OCI-LY7 (cell line): ENCODE data around the gene UGP2. TPM values are rescaled to one million over a fixed set of nuclear protein-coding genes. Genes with fewer than 3 reads are reported as not detected.

ENCODE experiments used
- BruUV-seq: library from RNA; stranded (reverse); fragments of 400-500 nt; replicated peaks from 2 replicates; lab custom pipeline; 2021; lab: Mats Ljungman, UMichigan
- CTCF ChIA-PET: fragments of 300-600 bp; sonication (Branson Sonifier 250); formaldehyde crosslinking; loops from one replicate; lab custom pipeline; 2022; ENCODE audit warnings: antibody characterized with exemption; ENCODE audit not compliant: unreplicated experiment; lab: Charles Lee
- POLR2A ChIA-PET: fragments of 300-600 bp; sonication (Branson Sonifier 250); formaldehyde crosslinking; loops from one replicate; lab custom pipeline; 2022; ENCODE audit warnings: antibody characterized with exemption; lab: Charles Lee
- DNase-seq: peaks from one replicate; pipeline ENCODE4 v3.0.0-alpha.2; 2015; ENCODE audit warnings: low spot score
- H2AFZ ChIP-seq: fragments of 200-600 bp; sonication (generic), shearing (Covaris generic); 2 replicates; pipeline ENCODE4 v1.6.1; 2014; ENCODE audit warnings: mild to moderate bottlenecking, antibody characterized with exemption, low read length, moderate library complexity
- H3K27ac ChIP-seq: fragments of 200-600 bp; sonication (generic); 2 replicates; pipeline ENCODE4 v1.5.1; 2014; ENCODE audit warnings: mixed run types, low read depth, mild to moderate bottlenecking, moderate library complexity, low read length, inconsistent platforms; ENCODE audit not compliant: poor library complexity, severe bottlenecking
- H3K36me3 ChIP-seq: fragments of 200-600 bp; sonication (generic); 2 replicates; pipeline ENCODE4 v1.6.1; 2014; ENCODE audit warnings: mild to moderate bottlenecking, antibody characterized with exemption, low read length, moderate library complexity, mixed read lengths; ENCODE audit not compliant: insufficient read depth
- H3K4me1 ChIP-seq: fragments of 200-600 bp; sonication (generic); 2 replicates; pipeline ENCODE4 v1.5.1; 2014; ENCODE audit warnings: mild to moderate bottlenecking, low read length; ENCODE audit not compliant: insufficient read depth, poor library complexity, severe bottlenecking
- H3K4me2 ChIP-seq: fragments of 200-600 bp; sonication (generic); 2 replicates; pipeline ENCODE4 v1.6.1; 2014; ENCODE audit warnings: mild to moderate bottlenecking, low read length
- H3K4me3 ChIP-seq: fragments of 200-600 bp; sonication (generic); 2 replicates; pipeline ENCODE4 v1.5.1; 2014; ENCODE audit warnings: mild to moderate bottlenecking, low read depth, low read length; ENCODE audit not compliant: poor library complexity, severe bottlenecking
- H3K79me2 ChIP-seq: fragments of 200-600 bp; sonication (generic); 2 replicates; pipeline ENCODE4 v1.6.1; 2016; ENCODE audit warnings: low read depth, mild to moderate bottlenecking, low read length, moderate library complexity, mixed read lengths; ENCODE audit not compliant: insufficient read depth
- H3K9me2 ChIP-seq: fragments of 200-600 bp; sonication (generic); 2 replicates; pipeline ENCODE4 v1.6.1; 2016; ENCODE audit warnings: mild to moderate bottlenecking, low read length, mixed read lengths; ENCODE audit not compliant: insufficient read depth
- H3K9me3 ChIP-seq: fragments of 200-600 bp; sonication (generic); 2 replicates; pipeline ENCODE4 v1.6.1; 2014; ENCODE audit warnings: mild to moderate bottlenecking, mixed run types, low read length, mixed read lengths
- H4K20me1 ChIP-seq: fragments of 200-600 bp; sonication (generic); 2 replicates; pipeline ENCODE4 v1.6.1; 2014; ENCODE audit warnings: mild to moderate bottlenecking, antibody characterized with exemption, low read length, moderate library complexity, mixed read lengths; ENCODE audit not compliant: insufficient read depth
- EZH2phosphoT487 ChIP-seq: fragments of 200-600 bp; sonication (generic); IDR thresholded peaks from 2 replicates; pipeline ENCODE4 v1.6.1; 2018; ENCODE audit warnings: low read depth, borderline replicate concordance, mild to moderate bottlenecking, mixed run types, antibody characterized with exemption, low read length, moderate library complexity, mixed read lengths
- intact Hi-C: fragments of 100-400 bp; cut with micrococcal nuclease; formaldehyde crosslinking; loops from one replicate; pipeline ENCODE4 v1.10.0; 2022; ENCODE audit not compliant: unreplicated experiment
- total RNA-seq, 2 experiments: library from RNA; depleted of rRNA in 1 of 2; stranded (reverse); fragments of >200 nt in 1 of 2; shearing (Covaris generic) in 1 of 2; gene quantifications; 2 replicates each; pipeline ENCODE4 v1.2.3, GENCODE V29; 2014 to 2022
- TF ChIP-seq, protein P1 (sequence below): fragments of 200-600 bp; sonication (generic); conservative IDR thresholded peaks from 2 replicates; pipeline ENCODE4 v1.5.1; 2014; ENCODE audit warnings: mild to moderate bottlenecking, antibody characterized with exemption, low read length, moderate library complexity, mixed read lengths

The UGP2 gene
- total RNA-seq, 2 experiments from 2014 or later = 53.7 to 71.4 TPM

DNA sequence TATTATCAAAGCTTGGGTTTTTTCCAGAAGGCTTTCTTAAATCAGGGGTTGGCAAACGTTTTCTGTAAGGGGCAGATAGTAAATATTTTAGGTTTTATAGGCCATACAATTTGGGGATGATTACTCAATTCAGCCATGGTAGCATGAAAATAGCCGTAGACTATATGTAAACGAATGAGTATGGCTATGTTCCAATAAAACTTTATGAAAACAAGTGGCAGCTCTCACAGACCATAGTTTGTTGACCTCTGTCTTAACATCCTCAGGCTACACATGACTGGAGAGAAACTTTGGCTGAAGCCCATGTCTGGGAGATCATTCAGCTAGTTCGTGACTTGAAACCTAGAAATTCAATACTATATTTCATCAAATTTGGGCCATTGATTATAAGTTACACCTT is 30.2 kb downstream of the UGP2 start:
- Histone ChIP-seq H3K9me3 (peaks cover 14% of the 10 kb centered on the region), H3K4me1 (no peaks in the 10 kb centered on the region), H3K9me2 (no peaks in the 10 kb centered on the region), H2AFZ (no peak overlapping the region), H3K27ac (no peak overlapping the region), H4K20me1 (no peaks in the 10 kb centered on the region), H3K36me3 (peaks cover 84% of the 10 kb centered on the region), H3K4me2 (no peak overlapping the region), H3K4me3 (no peak overlapping the region), H3K79me2 (peaks cover 5% of the 10 kb centered on the region; the same call in 1 of the 2 replicates)
- ChIA-PET CTCF (no interaction called here), POLR2A (interaction anchor here (0.6 to 0.7 kb wide), 2 partner anchors 13 to 20 kb away, joined by 3 read pairs; no protein-coding TSS in a partner anchor)
- intact Hi-C loops = no loop called here
- DNase-seq = no peak
- BruUV-seq = no TSS peak
- TF ChIP-seq EZH2phosphoT487 = no peak
- TF ChIP-seq, protein P1, sequence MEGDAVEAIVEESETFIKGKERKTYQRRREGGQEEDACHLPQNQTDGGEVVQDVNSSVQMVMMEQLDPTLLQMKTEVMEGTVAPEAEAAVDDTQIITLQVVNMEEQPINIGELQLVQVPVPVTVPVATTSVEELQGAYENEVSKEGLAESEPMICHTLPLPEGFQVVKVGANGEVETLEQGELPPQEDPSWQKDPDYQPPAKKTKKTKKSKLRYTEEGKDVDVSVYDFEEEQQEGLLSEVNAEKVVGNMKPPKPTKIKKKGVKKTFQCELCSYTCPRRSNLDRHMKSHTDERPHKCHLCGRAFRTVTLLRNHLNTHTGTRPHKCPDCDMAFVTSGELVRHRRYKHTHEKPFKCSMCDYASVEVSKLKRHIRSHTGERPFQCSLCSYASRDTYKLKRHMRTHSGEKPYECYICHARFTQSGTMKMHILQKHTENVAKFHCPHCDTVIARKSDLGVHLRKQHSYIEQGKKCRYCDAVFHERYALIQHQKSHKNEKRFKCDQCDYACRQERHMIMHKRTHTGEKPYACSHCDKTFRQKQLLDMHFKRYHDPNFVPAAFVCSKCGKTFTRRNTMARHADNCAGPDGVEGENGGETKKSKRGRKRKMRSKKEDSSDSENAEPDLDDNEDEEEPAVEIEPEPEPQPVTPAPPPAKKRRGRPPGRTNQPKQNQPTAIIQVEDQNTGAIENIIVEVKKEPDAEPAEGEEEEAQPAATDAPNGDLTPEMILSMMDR = no peak

DNA sequence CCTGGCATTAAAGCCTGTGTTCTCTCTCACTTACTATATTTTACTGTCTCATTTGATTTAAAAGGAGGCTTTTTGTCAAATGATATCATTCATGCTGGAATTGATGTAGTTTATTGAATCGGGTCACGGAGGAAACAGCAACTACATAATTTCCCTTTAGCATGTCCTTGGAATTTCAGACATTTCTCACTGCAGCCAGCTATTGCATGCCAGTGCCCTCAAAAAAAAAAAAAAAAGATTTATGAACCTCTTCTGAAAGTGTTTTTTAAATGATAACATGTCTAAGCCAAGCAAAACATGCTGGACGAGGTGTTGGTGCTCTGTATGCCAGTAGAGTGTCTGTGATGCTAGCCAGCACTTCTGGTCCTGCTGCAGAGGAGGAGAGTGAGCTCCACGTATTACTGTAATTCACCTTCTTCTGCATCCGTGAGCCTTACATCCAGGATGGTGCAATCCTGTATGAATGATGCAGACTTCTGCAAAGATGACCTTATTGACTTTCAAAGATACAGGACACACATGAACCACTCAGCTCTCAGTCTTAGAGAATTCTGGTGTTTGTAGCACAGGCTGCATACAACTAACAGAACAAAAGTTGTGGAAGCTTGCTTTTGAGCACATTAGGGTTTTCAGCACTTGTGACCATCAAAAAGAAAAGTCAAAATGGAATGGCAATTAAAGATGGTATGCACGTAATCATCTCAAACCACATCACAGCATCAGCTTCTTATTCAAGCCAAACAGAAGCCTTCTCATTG is 31.1 kb downstream of the UGP2 start:
- Histone ChIP-seq H3K79me2 (peaks cover 5% of the 10 kb centered on the region; the same call in 1 of the 2 replicates), H4K20me1 (no peaks in the 10 kb centered on the region), H3K4me1 (no peaks in the 10 kb centered on the region), H3K9me2 (no peaks in the 10 kb centered on the region), H2AFZ (no peak overlapping the region), H3K27ac (no peak overlapping the region), H3K9me3 (peaks cover 14% of the 10 kb centered on the region), H3K4me2 (no peak overlapping the region), H3K4me3 (no peak overlapping the region), H3K36me3 (peaks cover 82% of the 10 kb centered on the region)
- intact Hi-C loops = no loop called here
- no peak for DNase-seq
- BruUV-seq = no TSS peak
- POLR2A ChIA-PET = interaction anchor here (0.6 kb wide), 1 partner anchor 12 kb away, joined by 3 read pairs; no protein-coding TSS in a partner anchor
- CTCF ChIA-PET = no interaction called here
- TF ChIP-seq, protein P1 = no peak
- no peak for TF ChIP-seq EZH2phosphoT487
